HG02642 (cell line): ENCODE data around the gene PLCB4.

Source experiments
- ATAC-seq: cut with Tn5 transposase; IDR thresholded peaks from one replicate; pipeline ENCODE4 v1.9.1; 2021; ENCODE audit warnings: mild to moderate bottlenecking; ENCODE audit not compliant: unreplicated experiment, poor library complexity

PLCB4 gene

DNA sequence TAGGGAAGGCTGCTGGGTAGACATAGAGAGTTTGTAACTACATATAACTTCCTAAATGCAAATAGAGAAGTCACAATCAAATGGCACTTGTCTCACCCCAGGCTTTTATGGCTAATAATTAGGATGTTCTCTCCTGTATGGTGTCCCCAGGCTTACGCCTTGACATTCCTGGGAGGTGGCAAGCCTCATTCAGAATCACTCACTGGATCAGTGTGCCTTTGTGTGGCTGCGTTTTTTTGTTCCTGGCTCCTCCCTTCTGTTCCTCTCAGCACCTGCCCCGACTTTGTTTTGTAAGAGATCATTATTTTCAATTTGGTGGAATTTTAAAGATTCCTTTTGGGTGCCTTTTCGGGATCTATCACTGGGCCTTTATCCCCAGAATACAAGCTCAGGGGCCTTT, 451.2 kb downstream of the PLCB4 start:
- ATAC-seq: no peak

DNA sequence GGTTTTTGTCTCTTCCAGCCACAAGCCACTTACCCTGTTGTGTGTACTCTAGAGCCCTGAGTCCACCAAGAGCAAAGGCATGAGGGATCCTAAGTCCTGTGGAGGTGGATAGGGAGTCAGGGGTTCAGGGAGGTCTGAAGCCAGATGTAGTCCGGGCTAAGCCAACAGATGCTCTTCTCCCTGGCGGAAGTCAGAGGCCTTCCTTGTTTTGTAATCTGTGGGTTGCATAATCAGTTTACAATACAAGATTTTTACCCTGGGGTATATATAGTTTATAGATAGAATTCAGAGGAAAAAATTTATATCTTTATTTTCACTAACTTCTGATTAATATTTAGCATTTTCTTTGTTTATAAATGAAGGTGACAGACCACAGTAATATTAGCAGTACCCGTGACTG, 454.7 kb downstream of the PLCB4 start:
- ATAC-seq: no peak
